ENCODE measurements around the gene RCOR2.

The RCOR2 gene

GRCh38 chr11:63907063-63907462 is 9.9 kb downstream of the RCOR2 start:
- DNase-seq = no peak

GRCh38 chr11:63906585-63906984 is 10.4 kb downstream of the RCOR2 start:
- DNase-seq = no peak

- no peak for DNase-seq
Observed at GRCh38 chr11:63906087-63906486, 10.9 kb downstream of the RCOR2 start.

- no peak for DNase-seq
Observed at GRCh38 chr11:63905179-63905578, 11.8 kb downstream of the RCOR2 start.

- no peak for DNase-seq
Observed at GRCh38 chr11:63904743-63905142, 12.2 kb downstream of the RCOR2 start.

- DNase-seq = no peak
Observed at GRCh38 chr11:63903884-63904283, 13.1 kb downstream of the RCOR2 start.

- no peak for DNase-seq
Observed at GRCh38 chr11:63901660-63902059, 15.3 kb downstream of the RCOR2 start.

- no peak for DNase-seq
Observed at GRCh38 chr11:63897459-63898146, 19.4 kb downstream of the RCOR2 start.

- no peak for DNase-seq
Observed at GRCh38 chr11:63896071-63896470, 20.9 kb downstream of the RCOR2 start.

- DNase-seq = no peak
Observed at GRCh38 chr11:63893355-63893754, 23.6 kb downstream of the RCOR2 start.

- no peak for DNase-seq
Observed at GRCh38 chr11:63892228-63892627, 24.7 kb downstream of the RCOR2 start.

- no peak for DNase-seq
Observed at GRCh38 chr11:63890368-63890767, 26.6 kb downstream of the RCOR2 start.

GRCh38 chr11:63889344-63889743 is 27.6 kb downstream of the RCOR2 start:
- DNase-seq = no peak

GRCh38 chr11:63888170-63889086 is 28.5 kb downstream of the RCOR2 start:
- DNase-seq = no peak

GRCh38 chr11:63887386-63887999 is 29.5 kb downstream of the RCOR2 start:
- DNase-seq = no peak

- DNase-seq = no peak
Observed at GRCh38 chr11:63884196-63884932, 32.6 kb downstream of the RCOR2 start.

GRCh38 chr11:63883791-63884190 is 33.2 kb downstream of the RCOR2 start:
- no peak for DNase-seq

GRCh38 chr11:63882555-63883242 is 34.3 kb downstream of the RCOR2 start:
- no peak for DNase-seq

- DNase-seq = no peak
Observed at GRCh38 chr11:63880403-63880790, 36.6 kb downstream of the RCOR2 start.

GRCh38 chr11:63879598-63880402 is 37.2 kb downstream of the RCOR2 start:
- DNase-seq = no peak

- no peak for DNase-seq
Observed at GRCh38 chr11:63877658-63878241, 39.2 kb downstream of the RCOR2 start.

Data from DMS 273 treated with DMSO at 0.1 percent for 48 hours (cell line).